HG02588 (cell line): ENCODE results near the gene TTC13.

Experiments
- ATAC-seq: cut with Tn5 transposase; IDR thresholded peaks from one replicate; pipeline ENCODE4 v1.9.1; 2021; ENCODE audit warnings: mild to moderate bottlenecking, moderate library complexity; ENCODE audit not compliant: unreplicated experiment

TTC13 gene

DNA sequence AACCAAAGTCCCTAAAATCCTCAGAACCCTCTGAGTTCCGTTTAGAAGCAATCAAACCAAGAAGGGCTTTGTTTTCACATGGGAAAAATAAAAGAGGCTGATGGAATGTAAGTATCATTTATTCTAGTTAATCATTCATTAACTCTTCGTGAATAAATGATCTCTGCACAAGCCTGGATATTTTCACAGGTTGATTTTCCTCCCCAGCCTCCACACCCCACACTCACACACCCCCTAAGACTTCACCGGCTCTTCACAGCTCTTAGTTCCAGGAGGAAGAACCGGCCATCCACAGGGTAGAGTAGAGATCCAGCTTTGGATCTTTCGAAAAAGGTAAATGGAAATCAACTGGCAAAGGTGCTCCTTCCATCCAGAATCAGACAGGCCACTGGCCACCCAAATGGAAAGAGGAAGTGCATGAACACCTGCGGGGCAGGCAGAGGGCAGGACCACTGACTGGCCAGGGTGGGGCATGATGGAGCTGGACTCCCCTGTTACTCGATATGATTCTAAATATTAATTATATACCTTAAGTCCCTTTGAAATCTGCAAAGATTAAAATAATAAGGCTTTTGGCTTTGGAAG, 120.3 kb downstream of the TTC13 start:
- ATAC-seq = no peak

DNA sequence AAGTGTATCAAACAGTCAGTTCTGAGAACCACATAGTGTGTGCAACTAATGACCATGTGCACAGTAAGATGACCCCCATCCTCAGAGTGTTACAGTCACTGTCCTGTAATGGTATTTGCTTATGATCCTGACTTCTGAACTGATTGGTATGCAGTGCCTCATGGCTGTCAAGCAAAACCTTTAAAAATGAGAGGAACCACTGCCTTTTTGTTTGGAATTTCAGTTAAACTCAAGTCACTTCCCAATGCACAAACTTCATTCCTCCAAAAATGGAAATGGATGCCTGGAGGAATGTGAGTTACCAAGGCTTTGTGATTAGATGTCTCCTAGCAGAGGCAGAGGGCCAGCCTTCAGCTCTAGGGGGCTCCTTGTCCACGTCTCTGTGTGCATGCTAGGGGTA, 120.8 kb downstream of the TTC13 start:
- ATAC-seq = no peak

GRCh38 chr1:230857077-230857476, 121.6 kb downstream of the TTC13 start:
- no peak for ATAC-seq
